Measurements from ENCODE around the gene CNGA4.

- TF ChIP-seq, protein P1, sequence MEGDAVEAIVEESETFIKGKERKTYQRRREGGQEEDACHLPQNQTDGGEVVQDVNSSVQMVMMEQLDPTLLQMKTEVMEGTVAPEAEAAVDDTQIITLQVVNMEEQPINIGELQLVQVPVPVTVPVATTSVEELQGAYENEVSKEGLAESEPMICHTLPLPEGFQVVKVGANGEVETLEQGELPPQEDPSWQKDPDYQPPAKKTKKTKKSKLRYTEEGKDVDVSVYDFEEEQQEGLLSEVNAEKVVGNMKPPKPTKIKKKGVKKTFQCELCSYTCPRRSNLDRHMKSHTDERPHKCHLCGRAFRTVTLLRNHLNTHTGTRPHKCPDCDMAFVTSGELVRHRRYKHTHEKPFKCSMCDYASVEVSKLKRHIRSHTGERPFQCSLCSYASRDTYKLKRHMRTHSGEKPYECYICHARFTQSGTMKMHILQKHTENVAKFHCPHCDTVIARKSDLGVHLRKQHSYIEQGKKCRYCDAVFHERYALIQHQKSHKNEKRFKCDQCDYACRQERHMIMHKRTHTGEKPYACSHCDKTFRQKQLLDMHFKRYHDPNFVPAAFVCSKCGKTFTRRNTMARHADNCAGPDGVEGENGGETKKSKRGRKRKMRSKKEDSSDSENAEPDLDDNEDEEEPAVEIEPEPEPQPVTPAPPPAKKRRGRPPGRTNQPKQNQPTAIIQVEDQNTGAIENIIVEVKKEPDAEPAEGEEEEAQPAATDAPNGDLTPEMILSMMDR (IDR thresholded peaks at IDR 0.05): no peak
- no peak for TF ChIP-seq POLR2A (IDR thresholded peaks at IDR 0.05)
These were observed 6.0 kb upstream of the CNGA4 start for GRCh38 chr11:6232899-6233298.

Measured in Peyer's patch (tissue), 4 donors.